CD1c-positive myeloid dendritic cell (primary cell): ENCODE measurements around the gene FABP3.

Source experiments
- DNase-seq: peaks from one replicate; pipeline ENCODE4 v3.0.0-alpha.2; 2016; ENCODE audit errors: extremely low spot score

Gene FABP3

GRCh38 chr1:31398246-31398645, 25.4 kb upstream of the FABP3 start:
- DNase-seq = no peak

GRCh38 chr1:31397360-31398095, 24.7 kb upstream of the FABP3 start:
- peak; percentile 31 for DNase-seq

GRCh38 chr1:31396633-31397351, 23.9 kb upstream of the FABP3 start:
- peak; percentile 13 for DNase-seq

GRCh38 chr1:31394584-31395193, 21.8 kb upstream of the FABP3 start:
- peak; percentile 92 for DNase-seq

GRCh38 chr1:31393463-31393862, 20.6 kb upstream of the FABP3 start:
- DNase-seq = no peak

- no peak for DNase-seq
Observed at GRCh38 chr1:31390071-31390470, 17.2 kb upstream of the FABP3 start.

- DNase-seq = no peak
Observed at GRCh38 chr1:31389616-31390015, 16.7 kb upstream of the FABP3 start.

GRCh38 chr1:31387612-31388011, 14.7 kb upstream of the FABP3 start:
- peak; percentile 60 for DNase-seq

GRCh38 chr1:31386576-31387243, 13.8 kb upstream of the FABP3 start:
- peak; percentile 44 for DNase-seq

- DNase-seq = peak; percentile 58
Observed at GRCh38 chr1:31383967-31384366, 11.1 kb upstream of the FABP3 start.

- no peak for DNase-seq
Observed at GRCh38 chr1:31382379-31382989, 9.6 kb upstream of the FABP3 start.

- no peak for DNase-seq
Observed at GRCh38 chr1:31381394-31382294, 8.8 kb upstream of the FABP3 start.

- no peak for DNase-seq
Observed at GRCh38 chr1:31380181-31380580, 7.3 kb upstream of the FABP3 start.

GRCh38 chr1:31378001-31378400, 5.1 kb upstream of the FABP3 start:
- DNase-seq = no peak

- DNase-seq = no peak
Observed at GRCh38 chr1:31377364-31377863, 4.5 kb upstream of the FABP3 start.

- DNase-seq = no peak
Observed at GRCh38 chr1:31376375-31377134, 3.7 kb upstream of the FABP3 start.

- no peak for DNase-seq
Observed at GRCh38 chr1:31374511-31375196, 1.8 kb upstream of the FABP3 start.

- DNase-seq = no peak
Observed at GRCh38 chr1:31373897-31374486, 1.1 kb upstream of the FABP3 start.

- DNase-seq = no peak
Observed at GRCh38 chr1:31372751-31373055, 173 bp downstream of the FABP3 start.
